C4-2B (cell line): ENCODE measurements around the gene ELOVL2.

ENCODE experiments used
- H3K27ac ChIP-seq: fragments of 450-650 bp; 2 replicates; pipeline ENCODE4 v1.5.1; 2017
- ZFX ChIP-seq: fragments of 450-650 bp; IDR thresholded peaks from 2 replicates; pipeline ENCODE4 v1.6.1; 2017
- TF ChIP-seq, protein P1 (sequence below): fragments of 450-650 bp; conservative IDR thresholded peaks from 2 replicates; pipeline ENCODE4 v1.5.1; 2017; ENCODE audit warnings: mild to moderate bottlenecking

ELOVL2 gene

DNA sequence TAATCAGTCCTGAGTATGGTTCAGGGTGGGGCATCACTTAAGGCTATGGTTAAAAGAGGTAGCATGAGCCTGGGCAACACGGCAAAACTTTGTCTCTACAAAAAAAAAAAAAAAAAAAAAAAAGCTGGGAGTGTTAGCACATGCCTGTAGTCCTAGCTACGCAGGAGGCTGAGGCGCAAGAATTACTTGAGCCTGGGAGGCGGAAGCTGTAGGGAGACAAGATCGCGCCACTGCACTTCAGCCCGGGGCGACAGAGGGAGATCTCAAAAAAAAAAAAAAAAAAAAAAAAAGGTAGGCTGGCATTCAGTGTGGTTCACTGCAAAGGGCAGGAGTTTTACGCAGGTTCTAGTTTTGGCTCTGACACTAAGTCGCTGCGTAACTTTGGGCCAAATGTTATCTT, 15.1 kb downstream of the ELOVL2 start:
- no peak overlapping the region for H3K27ac ChIP-seq
- TF ChIP-seq ZFX, result no peak
- TF ChIP-seq, protein P1, sequence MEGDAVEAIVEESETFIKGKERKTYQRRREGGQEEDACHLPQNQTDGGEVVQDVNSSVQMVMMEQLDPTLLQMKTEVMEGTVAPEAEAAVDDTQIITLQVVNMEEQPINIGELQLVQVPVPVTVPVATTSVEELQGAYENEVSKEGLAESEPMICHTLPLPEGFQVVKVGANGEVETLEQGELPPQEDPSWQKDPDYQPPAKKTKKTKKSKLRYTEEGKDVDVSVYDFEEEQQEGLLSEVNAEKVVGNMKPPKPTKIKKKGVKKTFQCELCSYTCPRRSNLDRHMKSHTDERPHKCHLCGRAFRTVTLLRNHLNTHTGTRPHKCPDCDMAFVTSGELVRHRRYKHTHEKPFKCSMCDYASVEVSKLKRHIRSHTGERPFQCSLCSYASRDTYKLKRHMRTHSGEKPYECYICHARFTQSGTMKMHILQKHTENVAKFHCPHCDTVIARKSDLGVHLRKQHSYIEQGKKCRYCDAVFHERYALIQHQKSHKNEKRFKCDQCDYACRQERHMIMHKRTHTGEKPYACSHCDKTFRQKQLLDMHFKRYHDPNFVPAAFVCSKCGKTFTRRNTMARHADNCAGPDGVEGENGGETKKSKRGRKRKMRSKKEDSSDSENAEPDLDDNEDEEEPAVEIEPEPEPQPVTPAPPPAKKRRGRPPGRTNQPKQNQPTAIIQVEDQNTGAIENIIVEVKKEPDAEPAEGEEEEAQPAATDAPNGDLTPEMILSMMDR, result no peak

DNA sequence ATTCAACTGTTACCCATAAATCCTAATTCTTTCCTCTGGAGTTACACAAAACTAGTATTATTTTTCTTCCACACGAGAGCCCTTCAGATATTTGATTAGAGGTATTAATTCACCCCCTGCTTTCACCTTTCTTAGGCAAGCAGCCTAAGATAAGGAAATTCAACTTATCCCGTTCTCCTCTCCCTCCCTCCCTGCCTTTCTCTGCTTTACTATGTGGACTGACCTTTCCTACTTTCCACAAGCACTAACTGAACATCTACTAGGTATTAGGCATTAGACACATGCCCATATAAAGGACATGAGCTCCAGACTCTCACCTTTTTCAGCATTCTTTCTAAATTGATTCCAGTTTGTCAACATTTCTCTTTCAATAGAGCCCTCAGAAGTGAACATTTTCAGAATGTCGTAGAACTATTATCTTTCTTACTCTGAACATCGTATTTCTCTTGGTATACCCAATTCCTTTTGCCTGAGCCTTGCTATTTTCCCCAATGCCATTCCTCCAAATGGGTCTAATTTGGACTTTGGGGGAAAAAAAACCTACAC, 16.5 kb downstream of the ELOVL2 start:
- no peak for TF ChIP-seq ZFX
- TF ChIP-seq, protein P1, result no peak
- no peak overlapping the region for H3K27ac ChIP-seq

DNA sequence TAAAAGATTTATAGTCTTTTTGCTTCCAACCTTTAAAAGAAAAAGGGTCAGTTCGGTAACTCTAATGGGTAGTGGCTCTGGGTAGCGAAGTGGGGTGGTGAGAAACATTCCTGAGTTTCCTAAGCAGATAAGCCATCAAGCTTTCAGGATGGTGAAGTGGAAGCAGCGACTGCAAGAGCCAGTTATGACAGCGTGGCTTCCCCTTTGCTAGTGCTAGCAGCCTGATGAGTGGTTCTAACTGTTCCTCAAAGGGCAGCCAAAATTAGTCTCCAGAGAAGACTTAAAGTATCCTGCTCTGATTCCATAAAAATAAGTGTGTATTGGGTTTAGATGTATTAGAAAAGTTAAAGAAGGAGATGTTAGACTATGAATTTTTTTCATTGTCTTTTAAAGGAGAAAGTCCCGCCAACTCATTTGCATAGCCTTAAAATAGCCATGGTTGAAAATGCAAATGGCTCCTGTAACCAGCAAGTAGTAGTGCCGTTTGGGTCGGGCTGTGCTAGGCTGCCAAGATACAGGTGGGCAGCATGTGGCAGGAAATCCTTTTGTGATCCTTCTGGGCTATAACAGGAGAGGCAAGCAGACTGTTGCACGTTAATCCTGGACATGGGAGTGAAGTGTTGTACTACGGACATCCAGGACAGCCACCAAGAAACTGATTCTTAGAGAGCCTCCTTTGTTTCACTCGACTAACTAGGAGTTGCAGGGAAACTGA, 18.0 kb downstream of the ELOVL2 start:
- TF ChIP-seq, protein P1, result no peak
- TF ChIP-seq ZFX, result no peak
- H3K27ac ChIP-seq, result no peak overlapping the region; the same call in 1 of the 2 replicates

DNA sequence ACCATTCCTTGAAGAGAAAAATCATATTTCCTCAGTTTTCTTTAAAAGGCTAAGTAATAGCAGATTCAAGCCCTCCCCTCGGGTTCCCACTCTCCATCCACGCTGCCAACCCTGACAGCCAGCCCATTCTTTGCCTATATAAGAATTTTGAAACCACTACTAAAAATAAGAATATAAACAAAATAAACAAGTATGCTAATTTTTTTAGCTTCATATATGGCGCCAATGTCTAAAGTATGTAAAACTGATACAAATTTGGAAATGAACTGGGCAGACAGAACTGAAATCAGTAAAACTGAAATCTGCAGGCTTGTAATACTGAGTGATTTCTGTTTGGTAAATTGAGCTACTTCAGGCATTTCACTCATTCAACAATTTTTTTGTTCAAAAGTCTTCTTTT, 19.0 kb downstream of the ELOVL2 start:
- no peak for TF ChIP-seq ZFX
- TF ChIP-seq, protein P1, result no peak
- H3K27ac ChIP-seq, result peak overlapping the region; percentile 50; the same call in 1 of the 2 replicates

DNA sequence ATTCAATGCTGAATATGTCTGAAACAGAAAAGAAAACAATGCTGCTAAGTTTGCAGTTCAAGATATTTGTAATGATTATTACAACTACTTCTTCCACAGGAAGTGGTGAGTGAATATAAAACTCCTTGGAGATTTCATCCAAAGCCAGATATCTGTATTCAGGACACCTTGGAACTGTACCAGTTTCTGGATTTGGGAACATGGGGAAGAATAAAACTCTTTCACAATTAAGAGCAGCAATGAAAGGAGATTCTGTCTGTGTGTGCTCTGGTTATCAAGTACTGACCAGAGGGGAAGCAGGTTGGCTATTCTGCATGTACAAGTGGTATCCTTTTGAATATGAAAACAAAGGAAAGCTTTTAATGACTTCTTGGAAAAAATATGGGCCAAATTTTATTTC, 21.1 kb downstream of the ELOVL2 start:
- TF ChIP-seq, protein P1, result no peak
- no peak for TF ChIP-seq ZFX
- H3K27ac ChIP-seq, result no peak overlapping the region

DNA sequence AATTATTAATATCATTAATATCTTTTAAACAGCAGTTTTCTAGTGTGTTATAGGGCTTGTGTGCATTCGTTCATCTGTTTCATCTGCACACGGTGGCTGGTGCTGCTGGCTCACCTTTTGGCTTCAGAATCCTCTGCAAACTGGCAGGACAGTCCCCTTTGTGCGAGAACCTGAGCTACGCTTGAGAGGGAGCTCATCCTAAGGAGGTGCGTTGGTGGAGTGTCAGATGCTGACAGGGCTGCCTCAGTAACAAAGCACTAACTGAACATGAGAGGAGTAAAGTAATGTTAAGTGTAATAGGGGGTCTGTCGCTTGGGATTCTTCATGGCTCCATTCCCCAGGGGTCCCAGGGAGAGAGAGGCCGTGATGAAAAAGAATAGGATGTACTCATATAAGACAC, 22.4 kb downstream of the ELOVL2 start:
- TF ChIP-seq, protein P1, result no peak
- no peak for TF ChIP-seq ZFX
- peak overlapping the region; percentile 83 for H3K27ac ChIP-seq

DNA sequence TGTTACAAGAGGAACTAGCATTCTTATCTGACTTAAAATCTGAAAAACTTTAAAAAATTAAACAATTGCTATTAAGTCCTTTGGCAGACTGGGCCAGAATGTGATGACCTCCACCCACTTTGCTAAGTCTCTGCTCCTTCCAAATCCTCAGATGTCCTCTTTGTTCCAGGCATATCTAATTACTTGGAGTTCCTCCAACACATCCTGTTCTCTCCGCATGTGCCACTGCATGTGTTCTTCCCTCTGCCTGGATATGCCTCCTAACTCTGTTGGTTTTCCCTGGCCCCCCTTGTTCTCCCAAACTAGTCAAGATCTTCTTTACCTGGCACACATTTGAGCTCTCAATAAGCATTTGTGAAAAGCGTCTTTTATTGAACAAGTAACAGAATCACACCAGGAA, 23.1 kb downstream of the ELOVL2 start:
- peak overlapping the region; percentile 83; the same call in 1 of the 2 replicates for H3K27ac ChIP-seq
- no peak for TF ChIP-seq ZFX
- TF ChIP-seq, protein P1, result no peak
